ENCODE results near the gene CELSR1. TPM values are rescaled to one million over a fixed set of nuclear protein-coding genes. Genes with fewer than 3 reads are reported as not detected.

Gene CELSR1
- total RNA-seq, 1 experiment from 2014 or later = 22.6 TPM

DNA sequence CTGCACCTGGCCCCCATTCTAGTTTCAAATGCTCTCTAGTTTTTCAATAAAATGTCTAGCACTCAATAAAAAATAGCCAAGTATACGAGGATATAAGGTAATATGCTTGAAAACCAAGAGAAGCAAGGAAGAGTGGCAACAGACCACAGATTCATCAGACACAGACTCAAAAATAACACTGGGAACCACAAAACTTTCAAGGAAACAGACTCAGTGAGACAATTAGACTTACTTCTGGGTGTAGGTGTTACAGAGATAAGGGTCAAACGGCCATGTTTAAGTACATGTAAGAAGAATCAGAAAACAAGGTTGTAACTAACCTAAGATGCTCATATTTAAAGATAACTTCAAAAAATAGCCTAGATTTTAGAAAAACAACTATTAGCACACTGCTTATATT, 134.9 kb downstream of the CELSR1 start:
- H3K4me1 Mint-ChIP-seq = no peaks in the 10 kb centered on the region
- Histone ChIP-seq H2BK5ac (ENCODE audit: insufficient read length, low read length) (no peak overlapping the region), H2BK15ac (ENCODE audit: low read depth, low read length) (no peak overlapping the region), H3K9me3 (ENCODE audit: control insufficient read depth, low read depth, low read length) (no peaks in the 10 kb centered on the region), H3K18ac (ENCODE audit: insufficient read length, low read depth, low read length) (no peak overlapping the region), H4K5ac (ENCODE audit: insufficient read length, low read depth, low read length) (no peak overlapping the region), H3K4ac (ENCODE audit: low read depth, low read length) (no peak overlapping the region), H3K79me1 (ENCODE audit: insufficient read depth, low read depth, low read length, poor library complexity, severe bottlenecking) (no peaks in the 10 kb centered on the region), H3K27me3 (ENCODE audit: insufficient read depth, low read length) (no peaks in the 10 kb centered on the region), H4K91ac (ENCODE audit: insufficient read length, low read depth, low read length) (no peak overlapping the region), H3K23ac (ENCODE audit: insufficient read length, low read depth, low read length) (no peak overlapping the region), H2AK5ac (ENCODE audit: insufficient read length, low read length) (no peak overlapping the region), H2BK20ac (ENCODE audit: low read depth, low read length, poor library complexity, severe bottlenecking) (no peak overlapping the region), H3K79me2 (ENCODE audit: insufficient read depth, low read length) (no peaks in the 10 kb centered on the region), H3K4me2 (ENCODE audit: insufficient read depth, insufficient read length, low read length) (no peak overlapping the region), H2BK12ac (ENCODE audit: insufficient read length, low read depth, low read length) (no peak overlapping the region), H4K20me1 (ENCODE audit: control insufficient read depth, insufficient read depth, insufficient read length) (no peaks in the 10 kb centered on the region), H2BK120ac (ENCODE audit: low read depth, low read length, poor library complexity, severe bottlenecking) (no peak overlapping the region), H3K56ac (ENCODE audit: insufficient read length, low read depth, low read length) (no peak overlapping the region), H3K23me2 (ENCODE audit: insufficient read length, low read depth, low read length, poor library complexity, severe bottlenecking) (no peaks in the 10 kb centered on the region), H3K9ac (ENCODE audit: extremely low read depth, insufficient read length, low read length) (no peak overlapping the region), H3K4me1 (ENCODE audit: insufficient read depth, low read length) (no peaks in the 10 kb centered on the region), H2AFZ (ENCODE audit: low read length) (no peak overlapping the region), H3K27ac (ENCODE audit: insufficient read length, low read depth, low read length) (no peak overlapping the region), H3T11ph (ENCODE audit: low read length) (no peak overlapping the region), H4K8ac (replicated peaks; ENCODE audit: insufficient read length, low read depth, low read length) (no peak overlapping the region), H3K14ac (ENCODE audit: insufficient read depth, low read length) (no peak overlapping the region)
- no CpG with 5 or more reads among the region's 2 CpGs for WGBS (ENCODE audit: extremely low coverage, insufficient read length, low lambda C conversion rate)
- H3K27ac Mint-ChIP-seq = no peak overlapping the region
- H3K27me3 Mint-ChIP-seq (ENCODE audit: low read depth) = peaks cover under 1% of the 10 kb centered on the region
- no peaks in the 10 kb centered on the region for H3K9me3 Mint-ChIP-seq
- peaks cover 0 to 6% (median 1%) of the 10 kb centered on the region in 3 experiments; a peak in 2 of 7 replicates for H3K36me3 Mint-ChIP-seq (ENCODE audit: insufficient read depth in 1 of 3, low read depth in 3 of 3)
- no peak overlapping the region for H3K4me3 Mint-ChIP-seq
- DNase-seq = no peak
- TF ChIP-seq, protein P1, sequence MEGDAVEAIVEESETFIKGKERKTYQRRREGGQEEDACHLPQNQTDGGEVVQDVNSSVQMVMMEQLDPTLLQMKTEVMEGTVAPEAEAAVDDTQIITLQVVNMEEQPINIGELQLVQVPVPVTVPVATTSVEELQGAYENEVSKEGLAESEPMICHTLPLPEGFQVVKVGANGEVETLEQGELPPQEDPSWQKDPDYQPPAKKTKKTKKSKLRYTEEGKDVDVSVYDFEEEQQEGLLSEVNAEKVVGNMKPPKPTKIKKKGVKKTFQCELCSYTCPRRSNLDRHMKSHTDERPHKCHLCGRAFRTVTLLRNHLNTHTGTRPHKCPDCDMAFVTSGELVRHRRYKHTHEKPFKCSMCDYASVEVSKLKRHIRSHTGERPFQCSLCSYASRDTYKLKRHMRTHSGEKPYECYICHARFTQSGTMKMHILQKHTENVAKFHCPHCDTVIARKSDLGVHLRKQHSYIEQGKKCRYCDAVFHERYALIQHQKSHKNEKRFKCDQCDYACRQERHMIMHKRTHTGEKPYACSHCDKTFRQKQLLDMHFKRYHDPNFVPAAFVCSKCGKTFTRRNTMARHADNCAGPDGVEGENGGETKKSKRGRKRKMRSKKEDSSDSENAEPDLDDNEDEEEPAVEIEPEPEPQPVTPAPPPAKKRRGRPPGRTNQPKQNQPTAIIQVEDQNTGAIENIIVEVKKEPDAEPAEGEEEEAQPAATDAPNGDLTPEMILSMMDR (conservative IDR thresholded peaks at IDR 0.05) = no peak

All from H9 (cell line).